HCT116 (cell line): ENCODE data around the gene POPDC3. TPM values are rescaled to one million over a fixed set of nuclear protein-coding genes. Genes with fewer than 3 reads are reported as not detected.

Source experiments
- ATAC-seq: fragments of 200-7000 bp; cut with Tn5 transposase; 2 replicates; pipeline ENCODE4 v1.9.1; 2020; ENCODE audit warnings: mild to moderate bottlenecking, moderate library complexity
- BruUV-seq: library from RNA; stranded (reverse); fragments of 400-500 nt; replicated peaks from 2 replicates; lab custom pipeline; 2021; lab: Mats Ljungman, UMichigan
- CTCF ChIA-PET: fragments of 300-600 bp; sonication (Branson Sonifier 250); formaldehyde crosslinking; loops from one replicate; lab custom pipeline; 2021; ENCODE audit warnings: antibody characterized with exemption; lab: Charles Lee
- POLR2A ChIA-PET: fragments of 300-600, 350-600 bp; sonication (Branson Sonifier 250); formaldehyde crosslinking; loops from one replicate; lab custom pipeline; 2021; ENCODE audit warnings: antibody characterized with exemption; lab: Charles Lee
- RAD21 ChIA-PET, 2 experiments: fragments of 300-600 bp; sonication (Branson Sonifier 250); formaldehyde crosslinking; loops; one replicate each; lab custom pipeline; 2023; ENCODE audit warnings: low total read pairs in 2 of 2; ENCODE audit not compliant: uncharacterized antibody in 2 of 2, unreplicated experiment in 2 of 2, low non-redundant PET in 1 of 2; lab: Charles Lee
- DNase-seq: peaks from one replicate; pipeline ENCODE4 v3.0.0-alpha.2; 2010; ENCODE audit warnings: low read depth, low spot score
- H2AFZ ChIP-seq: fragments of 200-600 bp; shearing (Covaris generic), sonication (generic); 2 replicates; pipeline ENCODE4 v1.6.1; 2017; ENCODE audit warnings: low read depth, mixed run types, mixed read lengths, antibody characterized with exemption, low read length; ENCODE audit not compliant: poor library complexity, severe bottlenecking
- H3K27ac ChIP-seq: 2 replicates; pipeline ENCODE4 v1.5.1; 2012; ENCODE audit warnings: low read depth, low read length
- H3K27me3 ChIP-seq: fragments of 200-600 bp; sonication (generic); 2 replicates; pipeline ENCODE4 v1.6.1; 2016; ENCODE audit warnings: mixed run types, low read length, mixed read lengths; ENCODE audit not compliant: insufficient read depth
- H3K36me3 ChIP-seq, 2 experiments: fragments of 200-500 bp in 1 of 2; fragments of 200-600 bp in 1 of 2; sonication (Bioruptor generic) in 1 of 2; sonication (generic) in 1 of 2; 2 replicates each; pipeline versions ENCODE4 v1.5.1 to v1.6.1; 2014 to 2016; ENCODE audit warnings: low read length in 2 of 2, inconsistent platforms in 1 of 2, mixed read lengths in 1 of 2, mixed run types in 1 of 2; ENCODE audit not compliant: insufficient read depth in 2 of 2, control insufficient read depth in 1 of 2
- H3K4me1 ChIP-seq, 2 experiments: fragments of 200-600 bp in 1 of 2; sonication (generic) in 1 of 2; 2 replicates each; pipeline versions ENCODE4 v1.5.1 to v1.6.1; 2012 to 2017; ENCODE audit warnings: low read length in 2 of 2, inconsistent platforms in 1 of 2, mild to moderate bottlenecking in 1 of 2, mixed read lengths in 1 of 2, mixed run types in 1 of 2, moderate library complexity in 1 of 2; ENCODE audit not compliant: insufficient read depth in 2 of 2, control insufficient read depth in 1 of 2
- H3K4me2 ChIP-seq: fragments of 200-600 bp; sonication (generic); 2 replicates; pipeline ENCODE4 v1.6.1; 2017; ENCODE audit warnings: mixed run types, low read length, mixed read lengths
- H3K4me3 ChIP-seq, 2 experiments: fragments of 200-600 bp in 1 of 2; sonication (generic) in 1 of 2; replicated peaks in 1 of 2; 2 replicates each; pipeline ENCODE4 v1.5.1; 2011 to 2016; ENCODE audit warnings: low read length in 2 of 2, control low read depth in 1 of 2, low read depth in 1 of 2, mild to moderate bottlenecking in 1 of 2, mixed read lengths in 1 of 2, mixed run types in 1 of 2
- H3K79me2 ChIP-seq: fragments of 200-600 bp; sonication (generic); 2 replicates; pipeline ENCODE4 v1.6.1; 2017; ENCODE audit warnings: mild to moderate bottlenecking, mixed run types, low read length, moderate library complexity, mixed read lengths; ENCODE audit not compliant: insufficient read depth
- H3K9ac ChIP-seq: fragments of 200-600 bp; sonication (generic); 2 replicates; pipeline ENCODE4 v1.6.1; 2016; ENCODE audit warnings: low read length, mixed read lengths
- H3K9me2 ChIP-seq: fragments of 200-600 bp; sonication (generic), shearing (Covaris generic); 2 replicates; pipeline ENCODE4 v1.6.1; 2017; ENCODE audit warnings: mixed run types, mild to moderate bottlenecking, moderate library complexity; ENCODE audit not compliant: insufficient read depth
- H3K9me3 ChIP-seq, 2 experiments: fragments of 200-500 bp in 1 of 2; fragments of 200-600 bp in 1 of 2; sonication (Bioruptor generic) in 1 of 2; sonication (generic) in 1 of 2; 2 replicates each; pipeline ENCODE4 v1.6.1; 2014 to 2017; ENCODE audit warnings: low read length in 2 of 2, mixed read lengths in 2 of 2, inconsistent platforms in 1 of 2, low read depth in 1 of 2, mild to moderate bottlenecking in 1 of 2, mixed run types in 1 of 2, moderate library complexity in 1 of 2; ENCODE audit not compliant: control insufficient read depth in 1 of 2, insufficient read depth in 1 of 2
- H4K20me1 ChIP-seq: fragments of 200-600 bp; sonication (generic), shearing (Covaris generic); 2 replicates; pipeline ENCODE4 v1.6.1; 2017; ENCODE audit warnings: mixed run types, mild to moderate bottlenecking, moderate library complexity; ENCODE audit not compliant: insufficient read depth
- ATF3 ChIP-seq: IDR thresholded peaks from 2 replicates; pipeline ENCODE4 v1.6.1; 2012
- EGR1 ChIP-seq: IDR thresholded peaks from 2 replicates; pipeline ENCODE4 v1.6.1; 2012; ENCODE audit warnings: low read depth
- ELF1 ChIP-seq: IDR thresholded peaks from 2 replicates; pipeline ENCODE4 v1.6.1; 2012; ENCODE audit warnings: low read depth, borderline replicate concordance
- EZH2 ChIP-seq: fragments of 200-600 bp; sonication (generic); IDR thresholded peaks from 2 replicates; pipeline ENCODE4 v1.6.1; 2017; ENCODE audit warnings: antibody characterized with exemption, mixed run types
- EZH2phosphoT487 ChIP-seq: fragments of 200-600 bp; IDR thresholded peaks from 2 replicates; pipeline ENCODE4 v1.6.1; 2018; ENCODE audit warnings: antibody characterized with exemption, borderline replicate concordance
- FOSL1 ChIP-seq: IDR thresholded peaks from 2 replicates; pipeline ENCODE4 v1.6.1; 2012; ENCODE audit warnings: low read depth
- POLR2A ChIP-seq: IDR thresholded peaks from 2 replicates; pipeline ENCODE4 v1.7.0; 2011; ENCODE audit warnings: borderline replicate concordance; ENCODE audit not compliant: insufficient read depth, insufficient read length; ENCODE audit errors: extremely low read depth
- RAD21 ChIP-seq: IDR thresholded peaks from 2 replicates; pipeline ENCODE4 v1.6.1; 2012; ENCODE audit warnings: low read depth, mild to moderate bottlenecking
- SIN3A ChIP-seq: IDR thresholded peaks from 2 replicates; pipeline ENCODE4 v1.6.1; 2012; ENCODE audit warnings: low read depth
- SRF ChIP-seq: IDR thresholded peaks from 2 replicates; pipeline ENCODE4 v1.6.1; 2012; ENCODE audit warnings: low read depth
- YY1 ChIP-seq: IDR thresholded peaks from 2 replicates; pipeline ENCODE4 v1.6.1; 2011; ENCODE audit warnings: low read length, low read depth, moderate library complexity, mild to moderate bottlenecking; ENCODE audit not compliant: insufficient replicate concordance; ENCODE audit errors: extremely low read depth
- intact Hi-C: fragments of 100-400 bp; cut with micrococcal nuclease; formaldehyde crosslinking; loops from 2 replicates; pipeline ENCODE4 v1.10.0; 2022
- total RNA-seq: library from RNA; stranded (reverse); gene quantifications from one replicate; pipeline ENCODE4 v1.2.1, GENCODE V29; 2021; ENCODE audit not compliant: unreplicated experiment
- TF ChIP-seq, protein P1 (sequence below), 3 experiments: fragments of 200-600 bp in 1 of 3; sonication (generic) in 1 of 3; IDR thresholded peaks in 2 of 3; conservative IDR thresholded peaks in 1 of 3; 2 replicates each; pipeline ENCODE4 v1.5.1; 2012 to 2017; ENCODE audit warnings: low read depth in 2 of 3, low read length in 2 of 3, antibody characterized with exemption in 1 of 3, borderline replicate concordance in 1 of 3, control low read depth in 1 of 3, mild to moderate bottlenecking in 1 of 3, mixed read lengths in 1 of 3, mixed run types in 1 of 3, moderate library complexity in 1 of 3; ENCODE audit not compliant: insufficient read depth in 1 of 3

POPDC3 gene
- total RNA-seq, 1 experiment from 2014 or later: 10.1 TPM

DNA sequence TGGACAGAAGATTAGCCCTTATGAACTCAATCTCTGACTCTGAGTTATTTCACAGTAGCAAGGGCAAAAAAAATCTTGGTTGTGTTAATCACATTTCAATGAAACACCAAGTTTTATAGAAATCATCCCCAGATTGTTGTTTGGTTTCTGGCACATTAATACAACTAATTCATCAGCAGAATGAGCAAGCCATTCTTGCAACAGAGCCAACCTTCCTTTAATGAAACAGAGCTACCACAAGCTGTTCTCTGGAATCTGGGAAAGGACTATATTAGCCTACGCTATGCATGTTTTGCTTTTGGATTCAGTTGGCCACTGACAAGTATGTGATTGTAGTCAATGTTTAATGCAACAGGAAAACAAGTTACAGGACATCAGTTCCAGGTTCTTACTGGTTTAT, 13.8 kb upstream of the POPDC3 start:
- no peak overlapping the region for H3K4me3 ChIP-seq
- intact Hi-C loops: no loop called here
- BruUV-seq: no TSS peak
- no peak for DNase-seq
- no peak overlapping the region for H3K27ac ChIP-seq
- no peaks in the 10 kb centered on the region for H3K79me2 ChIP-seq
- RAD21 ChIA-PET: no interaction called here
- no peaks in the 10 kb centered on the region for H3K27me3 ChIP-seq
- H3K4me1 ChIP-seq: peaks cover 0 to 4% of the 10 kb centered on the region in 2 experiments; a peak in 2 of 4 replicates
- ATAC-seq: no peak
- TF ChIP-seq EZH2 (no peak), POLR2A (no peak), EZH2phosphoT487 (no peak)
- H3K9me2 ChIP-seq: no peaks in the 10 kb centered on the region
- CTCF ChIA-PET: no interaction called here
- no peak overlapping the region for H3K4me2 ChIP-seq
- H3K9me3 ChIP-seq: peaks cover 0 to 4% of the 10 kb centered on the region in 2 experiments; a peak in 1 of 4 replicates
- H3K9ac ChIP-seq: no peak overlapping the region
- no peak overlapping the region for H2AFZ ChIP-seq
- H3K36me3 ChIP-seq: no peaks in the 10 kb centered on the region
- H4K20me1 ChIP-seq: no peaks in the 10 kb centered on the region
- POLR2A ChIA-PET: no interaction called here

GRCh38 chr6:105192707-105193465, 13.1 kb upstream of the POPDC3 start:
- Histone ChIP-seq H3K27me3 (no peaks in the 10 kb centered on the region), H4K20me1 (no peaks in the 10 kb centered on the region), H3K9me2 (no peaks in the 10 kb centered on the region), H3K9ac (no peak overlapping the region), H3K4me1 (peaks cover 0 to 4% of the 10 kb centered on the region in 2 experiments; a peak in 2 of 4 replicates), H3K27ac (no peak overlapping the region), H3K79me2 (no peaks in the 10 kb centered on the region), H3K36me3 (no peaks in the 10 kb centered on the region), H3K4me2 (no peak overlapping the region), H2AFZ (no peak overlapping the region)
- no peak for DNase-seq
- ChIA-PET RAD21 (no interaction called here), POLR2A (no interaction called here)
- BruUV-seq: no TSS peak
- no peak for ATAC-seq
- intact Hi-C loops: no loop called here
- no peak for TF ChIP-seq RAD21
- TF ChIP-seq EZH2: no peak
- no peak for TF ChIP-seq ATF3
- no peak for TF ChIP-seq YY1
- no peak for TF ChIP-seq SIN3A
- TF ChIP-seq ELF1: no peak
- TF ChIP-seq, protein P1, sequence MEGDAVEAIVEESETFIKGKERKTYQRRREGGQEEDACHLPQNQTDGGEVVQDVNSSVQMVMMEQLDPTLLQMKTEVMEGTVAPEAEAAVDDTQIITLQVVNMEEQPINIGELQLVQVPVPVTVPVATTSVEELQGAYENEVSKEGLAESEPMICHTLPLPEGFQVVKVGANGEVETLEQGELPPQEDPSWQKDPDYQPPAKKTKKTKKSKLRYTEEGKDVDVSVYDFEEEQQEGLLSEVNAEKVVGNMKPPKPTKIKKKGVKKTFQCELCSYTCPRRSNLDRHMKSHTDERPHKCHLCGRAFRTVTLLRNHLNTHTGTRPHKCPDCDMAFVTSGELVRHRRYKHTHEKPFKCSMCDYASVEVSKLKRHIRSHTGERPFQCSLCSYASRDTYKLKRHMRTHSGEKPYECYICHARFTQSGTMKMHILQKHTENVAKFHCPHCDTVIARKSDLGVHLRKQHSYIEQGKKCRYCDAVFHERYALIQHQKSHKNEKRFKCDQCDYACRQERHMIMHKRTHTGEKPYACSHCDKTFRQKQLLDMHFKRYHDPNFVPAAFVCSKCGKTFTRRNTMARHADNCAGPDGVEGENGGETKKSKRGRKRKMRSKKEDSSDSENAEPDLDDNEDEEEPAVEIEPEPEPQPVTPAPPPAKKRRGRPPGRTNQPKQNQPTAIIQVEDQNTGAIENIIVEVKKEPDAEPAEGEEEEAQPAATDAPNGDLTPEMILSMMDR (IDR thresholded peaks at IDR 0.05 in 2 of 3, conservative IDR thresholded peaks at IDR 0.05 in 1 of 3; ENCODE audit: borderline replicate concordance in 1 of 3, insufficient read depth in 1 of 3, low read depth in 2 of 3, low read length in 2 of 3): no peak
- TF ChIP-seq FOSL1: no peak
- no peak for TF ChIP-seq POLR2A
- TF ChIP-seq SRF: no peak
- no peak for TF ChIP-seq EGR1
- TF ChIP-seq, all 23 proteins: peak for 0
- Histone ChIP-seq H3K4me3 (no peak overlapping the region), H3K9me3 (peaks cover 0 to 4% of the 10 kb centered on the region in 2 experiments; a peak in 1 of 4 replicates)
- CTCF ChIA-PET: no interaction called here
